Fibroblast of villous mesenchyme (primary cell): ENCODE results near the gene CCDC17. TPM values are rescaled to one million over a fixed set of nuclear protein-coding genes. Genes with fewer than 3 reads are reported as not detected.
A peak's percentile ranks its signal among the peaks of the same experiment; 100 is the strongest.

ENCODE experiments used
- DNase-seq: peaks from one replicate; pipeline ENCODE4 v3.0.0-alpha.2; 2010; ENCODE audit warnings: low read depth
- H3K4me3 ChIP-seq: 2 replicates; pipeline ENCODE4 v1.5.1; 2011; ENCODE audit warnings: low read depth, mild to moderate bottlenecking, low read length
- CTCF ChIP-seq: IDR thresholded peaks from 2 replicates; pipeline ENCODE4 v1.5.1; 2012; ENCODE audit warnings: low read depth, mild to moderate bottlenecking, low read length; ENCODE audit not compliant: insufficient read depth
- total RNA-seq: library from RNA; depleted of rRNA; stranded (reverse); fragments of >200 nt; gene quantifications from 2 replicates; pipeline ENCODE4 v1.2.3, GENCODE V29; 2012

Gene CCDC17
- 1.3 and 1.6 TPM in 2 replicates for total RNA-seq

GRCh38 chr1:45623972-45624371 lies at the start of gene CCDC17:
CCDC17 (minus strand) TSS chr1:45624054; CDS start chr1:45623909, 145 bp downstream.
- TF ChIP-seq CTCF, result no peak
- no peak within 1 kb of the TSS for H3K4me3 ChIP-seq
- DNase-seq, result peak; percentile 19

- no peak overlapping the region for H3K4me3 ChIP-seq
- peak; percentile 40 for DNase-seq
- TF ChIP-seq CTCF, result no peak
These were observed 46.2 kb upstream of the CCDC17 start for GRCh38 chr1:45669859-45670655.

- TF ChIP-seq CTCF, result no peak
- H3K4me3 ChIP-seq, result no peak overlapping the region
- peak; percentile 41 for DNase-seq
These were observed 45.5 kb upstream of the CCDC17 start for GRCh38 chr1:45669379-45669778.

- TF ChIP-seq CTCF, result no peak
- DNase-seq, result no peak
- H3K4me3 ChIP-seq, result no peak overlapping the region
These were observed 44.7 kb upstream of the CCDC17 start for GRCh38 chr1:45668526-45668925.

- DNase-seq, result no peak
- H3K4me3 ChIP-seq, result no peak overlapping the region
- no peak for TF ChIP-seq CTCF
These were observed 43.7 kb upstream of the CCDC17 start for GRCh38 chr1:45667321-45668111.

- no peak overlapping the region for H3K4me3 ChIP-seq
- TF ChIP-seq CTCF, result no peak
- DNase-seq, result no peak
These were observed 43.0 kb upstream of the CCDC17 start for GRCh38 chr1:45666836-45667235.
